ENCODE measurements around the gene HEMK1.

DNA sequence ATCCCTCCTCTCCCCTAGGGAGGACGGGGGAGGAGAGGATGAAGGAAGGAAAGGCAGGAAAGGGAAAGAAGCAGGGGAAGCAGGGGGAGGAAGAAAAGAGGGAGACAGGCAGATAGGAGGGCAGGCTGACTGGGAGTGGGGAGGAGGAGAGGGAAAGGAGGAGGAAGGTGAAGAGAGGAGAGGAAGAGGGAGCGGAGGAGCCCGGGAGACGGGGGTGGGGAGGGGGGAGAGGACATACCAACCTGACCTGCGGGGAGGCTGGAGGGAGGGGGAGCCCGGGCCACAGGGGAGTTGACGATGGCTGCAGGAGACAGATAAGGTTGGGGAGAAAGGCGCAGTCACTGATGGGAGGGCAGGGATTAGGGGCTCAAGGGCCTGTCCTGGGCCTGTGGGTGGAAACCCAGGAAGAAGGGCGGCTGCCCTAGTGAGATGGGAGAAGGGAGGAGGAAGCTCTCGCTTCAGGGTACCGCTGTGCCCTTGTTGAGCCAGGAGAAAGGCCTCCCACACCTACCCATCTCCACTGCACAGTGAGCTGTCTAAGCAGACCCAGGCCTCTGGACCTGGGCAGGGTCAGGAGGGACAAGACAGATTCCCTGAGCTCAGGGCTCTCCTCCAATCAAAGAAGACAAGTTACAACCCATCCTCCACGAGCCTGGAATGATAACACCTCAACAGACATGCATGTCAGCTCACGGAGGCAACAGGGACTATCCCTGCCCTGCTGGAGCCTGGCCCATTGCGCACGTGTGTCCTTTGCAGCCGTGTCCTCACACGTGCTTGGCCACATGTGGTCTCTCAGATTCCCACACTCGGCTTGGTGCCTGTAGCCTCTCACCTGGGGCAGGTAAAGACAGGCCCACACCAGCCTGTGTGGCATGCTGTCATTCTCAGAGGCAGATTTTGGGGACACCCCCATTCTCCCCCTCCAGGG is 29.7 kb upstream of the HEMK1 start:
- TF ChIP-seq, protein P1, sequence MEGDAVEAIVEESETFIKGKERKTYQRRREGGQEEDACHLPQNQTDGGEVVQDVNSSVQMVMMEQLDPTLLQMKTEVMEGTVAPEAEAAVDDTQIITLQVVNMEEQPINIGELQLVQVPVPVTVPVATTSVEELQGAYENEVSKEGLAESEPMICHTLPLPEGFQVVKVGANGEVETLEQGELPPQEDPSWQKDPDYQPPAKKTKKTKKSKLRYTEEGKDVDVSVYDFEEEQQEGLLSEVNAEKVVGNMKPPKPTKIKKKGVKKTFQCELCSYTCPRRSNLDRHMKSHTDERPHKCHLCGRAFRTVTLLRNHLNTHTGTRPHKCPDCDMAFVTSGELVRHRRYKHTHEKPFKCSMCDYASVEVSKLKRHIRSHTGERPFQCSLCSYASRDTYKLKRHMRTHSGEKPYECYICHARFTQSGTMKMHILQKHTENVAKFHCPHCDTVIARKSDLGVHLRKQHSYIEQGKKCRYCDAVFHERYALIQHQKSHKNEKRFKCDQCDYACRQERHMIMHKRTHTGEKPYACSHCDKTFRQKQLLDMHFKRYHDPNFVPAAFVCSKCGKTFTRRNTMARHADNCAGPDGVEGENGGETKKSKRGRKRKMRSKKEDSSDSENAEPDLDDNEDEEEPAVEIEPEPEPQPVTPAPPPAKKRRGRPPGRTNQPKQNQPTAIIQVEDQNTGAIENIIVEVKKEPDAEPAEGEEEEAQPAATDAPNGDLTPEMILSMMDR (conservative IDR thresholded peaks at IDR 0.05; ENCODE audit: low read depth, low read length) = no peak
- TF ChIP-seq EZH2phosphoT487 (IDR thresholded peaks at IDR 0.05; ENCODE audit: borderline replicate concordance, low read length) = no peak
- no peak for TF ChIP-seq EZH2 (IDR thresholded peaks at IDR 0.05; ENCODE audit: low read length, unreplicated experiment)
